ENCODE data around the gene CLASRP.

Gene CLASRP

DNA sequence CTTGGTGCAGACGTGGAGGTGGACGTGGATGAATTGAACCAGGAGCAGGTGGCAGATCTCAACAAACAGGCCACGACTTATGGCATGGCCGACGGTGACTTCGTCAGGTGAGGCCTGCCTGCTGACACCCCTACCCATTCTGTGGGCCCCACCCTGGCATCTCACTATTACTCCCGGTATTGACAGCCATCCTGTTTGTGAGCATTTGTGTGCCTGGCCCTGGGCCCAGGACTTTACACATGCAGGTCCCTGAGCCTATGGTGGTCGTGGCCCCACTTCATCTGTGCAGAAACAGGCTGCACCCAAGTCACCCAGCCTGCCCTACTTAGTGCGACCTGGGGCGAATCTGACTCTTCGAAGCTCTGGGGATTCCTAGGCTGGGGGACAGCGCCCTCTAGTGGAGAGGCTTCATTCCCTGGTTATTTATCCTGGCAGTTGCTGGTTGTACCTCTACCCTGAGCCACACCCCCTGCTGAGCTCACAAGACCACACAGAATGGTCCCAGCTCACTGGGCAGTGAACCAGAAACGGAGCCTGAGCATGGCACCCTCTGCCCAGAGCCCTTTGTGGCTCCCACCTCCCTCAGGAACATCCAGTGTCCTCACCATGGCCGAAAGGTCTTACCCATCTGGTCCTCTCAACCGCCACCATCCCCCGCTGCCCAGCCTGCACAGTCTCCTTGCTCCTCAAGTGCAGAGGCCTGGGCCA is 20.6 kb downstream of the CLASRP start:
- Histone ChIP-seq H3K4me1 (ENCODE audit: insufficient read depth, low read length, poor library complexity, severe bottlenecking) (no peaks in the 10 kb centered on the region), H3K4me2 (ENCODE audit: low read depth, low read length, poor library complexity, severe bottlenecking) (no peak overlapping the region), H3K4me3 (ENCODE audit: low read length, poor library complexity, severe bottlenecking) (no peak overlapping the region), H3K9me2 (replicated peaks; ENCODE audit: low read depth, low read length) (no peaks in the 10 kb centered on the region), H3K9me3 (ENCODE audit: insufficient read depth, low read depth, low read length) (no peaks in the 10 kb centered on the region), H3K9ac (ENCODE audit: low read depth, low read length, poor library complexity, severe bottlenecking) (no peak overlapping the region), H3K27me3 (ENCODE audit: insufficient read depth, low read length, poor library complexity, severe bottlenecking) (no peaks in the 10 kb centered on the region), H3K79me2 (ENCODE audit: insufficient read depth, low read length) (no peaks in the 10 kb centered on the region), H3F3A (ENCODE audit: low read depth) (no peaks in the 10 kb centered on the region), H2AFZ (ENCODE audit: low read length) (no peak overlapping the region), H3K36me3 (ENCODE audit: insufficient read depth, low read length) (peaks cover 90% of the 10 kb centered on the region; the same call in 1 of the 2 replicates), H4K20me1 (ENCODE audit: insufficient read depth, low read length, poor library complexity, severe bottlenecking) (peaks cover 8% of the 10 kb centered on the region)
- no peak for TF ChIP-seq EZH2phosphoT487 (IDR thresholded peaks at IDR 0.05; ENCODE audit: borderline replicate concordance)
- TF ChIP-seq, protein P1, sequence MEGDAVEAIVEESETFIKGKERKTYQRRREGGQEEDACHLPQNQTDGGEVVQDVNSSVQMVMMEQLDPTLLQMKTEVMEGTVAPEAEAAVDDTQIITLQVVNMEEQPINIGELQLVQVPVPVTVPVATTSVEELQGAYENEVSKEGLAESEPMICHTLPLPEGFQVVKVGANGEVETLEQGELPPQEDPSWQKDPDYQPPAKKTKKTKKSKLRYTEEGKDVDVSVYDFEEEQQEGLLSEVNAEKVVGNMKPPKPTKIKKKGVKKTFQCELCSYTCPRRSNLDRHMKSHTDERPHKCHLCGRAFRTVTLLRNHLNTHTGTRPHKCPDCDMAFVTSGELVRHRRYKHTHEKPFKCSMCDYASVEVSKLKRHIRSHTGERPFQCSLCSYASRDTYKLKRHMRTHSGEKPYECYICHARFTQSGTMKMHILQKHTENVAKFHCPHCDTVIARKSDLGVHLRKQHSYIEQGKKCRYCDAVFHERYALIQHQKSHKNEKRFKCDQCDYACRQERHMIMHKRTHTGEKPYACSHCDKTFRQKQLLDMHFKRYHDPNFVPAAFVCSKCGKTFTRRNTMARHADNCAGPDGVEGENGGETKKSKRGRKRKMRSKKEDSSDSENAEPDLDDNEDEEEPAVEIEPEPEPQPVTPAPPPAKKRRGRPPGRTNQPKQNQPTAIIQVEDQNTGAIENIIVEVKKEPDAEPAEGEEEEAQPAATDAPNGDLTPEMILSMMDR (conservative IDR thresholded peaks at IDR 0.05; ENCODE audit: low read length) = peak; percentile 94

- Histone ChIP-seq H3K4me2 (ENCODE audit: low read depth, low read length, poor library complexity, severe bottlenecking) (no peak overlapping the region), H3K36me3 (ENCODE audit: insufficient read depth, low read length) (peaks cover 81% of the 10 kb centered on the region; the same call in 1 of the 2 replicates), H3K9ac (ENCODE audit: low read depth, low read length, poor library complexity, severe bottlenecking) (no peak overlapping the region), H4K20me1 (ENCODE audit: insufficient read depth, low read length, poor library complexity, severe bottlenecking) (peaks cover 8% of the 10 kb centered on the region), H3K27me3 (ENCODE audit: insufficient read depth, low read length, poor library complexity, severe bottlenecking) (no peaks in the 10 kb centered on the region), H3K4me3 (ENCODE audit: low read length, poor library complexity, severe bottlenecking) (no peak overlapping the region), H3K9me3 (ENCODE audit: insufficient read depth, low read depth, low read length) (no peaks in the 10 kb centered on the region), H3F3A (ENCODE audit: low read depth) (no peaks in the 10 kb centered on the region), H3K9me2 (replicated peaks; ENCODE audit: low read depth, low read length) (no peaks in the 10 kb centered on the region), H3K79me2 (ENCODE audit: insufficient read depth, low read length) (no peaks in the 10 kb centered on the region), H3K4me1 (ENCODE audit: insufficient read depth, low read length, poor library complexity, severe bottlenecking) (no peaks in the 10 kb centered on the region), H2AFZ (ENCODE audit: low read length) (no peak overlapping the region)
- TF ChIP-seq, protein P1 (conservative IDR thresholded peaks at IDR 0.05; ENCODE audit: low read length) = no peak
- TF ChIP-seq EZH2phosphoT487 (IDR thresholded peaks at IDR 0.05; ENCODE audit: borderline replicate concordance) = no peak
Measured at GRCh38 chr19:45061965-45062364, 23.1 kb downstream of the CLASRP start.

DNA sequence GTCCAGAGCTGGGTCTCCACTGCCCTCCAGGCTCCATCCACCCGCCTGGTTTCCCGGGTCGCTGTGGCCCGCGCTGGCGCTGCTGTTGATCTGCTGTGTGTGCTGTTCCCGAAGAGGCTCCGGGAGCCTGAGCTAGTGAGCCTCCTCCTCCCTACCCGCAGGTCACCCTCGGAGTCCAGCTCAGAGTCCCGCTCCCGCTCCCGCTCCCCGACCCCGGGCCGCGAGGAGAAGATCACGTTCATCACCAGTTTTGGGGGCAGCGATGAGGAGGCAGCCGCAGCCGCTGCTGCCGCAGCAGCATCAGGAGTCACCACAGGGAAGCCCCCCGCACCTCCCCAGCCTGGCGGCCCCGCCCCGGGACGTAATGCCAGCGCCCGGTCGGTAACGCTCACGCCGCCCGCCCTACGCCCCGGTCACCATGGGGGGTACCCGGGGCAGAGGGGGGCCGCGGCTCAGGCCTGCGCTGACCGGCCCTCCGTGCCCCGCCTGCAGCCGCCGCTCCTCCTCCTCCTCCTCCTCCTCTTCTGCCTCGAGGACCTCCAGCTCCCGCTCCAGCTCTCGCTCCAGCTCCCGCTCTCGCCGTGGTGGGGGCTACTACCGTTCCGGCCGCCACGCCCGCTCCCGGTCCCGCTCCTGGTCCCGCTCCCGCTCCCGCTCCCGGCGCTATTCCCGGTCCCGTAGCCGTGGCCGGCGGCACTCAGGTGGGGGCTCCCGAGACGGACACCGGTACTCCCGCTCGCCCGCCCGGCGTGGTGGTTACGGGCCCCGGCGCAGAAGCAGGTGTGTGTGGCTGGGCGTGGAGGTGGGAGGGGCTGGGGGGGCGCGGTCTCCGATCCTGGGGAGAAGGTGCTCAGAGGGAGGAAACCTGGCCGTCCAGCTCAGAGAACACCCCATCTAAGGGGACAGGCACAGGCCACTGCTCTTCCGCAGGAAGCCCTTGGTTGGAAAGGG is 25.3 kb downstream of the CLASRP start:
- peaks cover 6% of the 10 kb centered on the region for H4K20me1 ChIP-seq (ENCODE audit: insufficient read depth, low read length, poor library complexity, severe bottlenecking)
- no peaks in the 10 kb centered on the region for H3K79me2 ChIP-seq (ENCODE audit: insufficient read depth, low read length)
- H3K36me3 ChIP-seq (ENCODE audit: insufficient read depth, low read length) = peaks cover 74% of the 10 kb centered on the region; the same call in 1 of the 2 replicates
- no peak overlapping the region for H3K4me2 ChIP-seq (ENCODE audit: low read depth, low read length, poor library complexity, severe bottlenecking)
- H3K9me2 ChIP-seq (replicated peaks; ENCODE audit: low read depth, low read length) = no peaks in the 10 kb centered on the region
- no peaks in the 10 kb centered on the region for H3F3A ChIP-seq (ENCODE audit: low read depth)
- no peak overlapping the region for H3K9ac ChIP-seq (ENCODE audit: low read depth, low read length, poor library complexity, severe bottlenecking)
- H3K4me1 ChIP-seq (ENCODE audit: insufficient read depth, low read length, poor library complexity, severe bottlenecking) = no peaks in the 10 kb centered on the region
- H3K9me3 ChIP-seq (ENCODE audit: insufficient read depth, low read depth, low read length) = no peaks in the 10 kb centered on the region
- H3K27me3 ChIP-seq (ENCODE audit: insufficient read depth, low read length, poor library complexity, severe bottlenecking) = no peaks in the 10 kb centered on the region
- no peak overlapping the region for H2AFZ ChIP-seq (ENCODE audit: low read length)
- no peak for TF ChIP-seq EZH2phosphoT487 (IDR thresholded peaks at IDR 0.05; ENCODE audit: borderline replicate concordance)
- TF ChIP-seq, protein P1 (conservative IDR thresholded peaks at IDR 0.05; ENCODE audit: low read length) = no peak
- no peak overlapping the region for H3K4me3 ChIP-seq (ENCODE audit: low read length, poor library complexity, severe bottlenecking)
